ENCODE measurements around the gene C1orf198. TPM values are rescaled to one million over a fixed set of nuclear protein-coding genes. Genes with fewer than 3 reads are reported as not detected.

Gene C1orf198
- total RNA-seq, 1 donor from 2014 or later: 48.5 TPM

GRCh38 chr1:230807029-230807428, 61.3 kb downstream of the C1orf198 start:
- Histone ChIP-seq H3K79me2 (ENCODE audit: low read depth) (no peaks in the 10 kb centered on the region), H4K20me1 (ENCODE audit: low read depth) (no peaks in the 10 kb centered on the region), H3K27me3 (peaks cover 13% of the 10 kb centered on the region), H3K4me3 (no peak overlapping the region), H3K4me1 (no peaks in the 10 kb centered on the region), H2AFZ (replicated peaks) (no peak overlapping the region), H3K9me3 (ENCODE audit: low read depth) (peaks cover 3% of the 10 kb centered on the region), H3K4me2 (no peak overlapping the region), H3K9ac (no peak overlapping the region), H3F3A (ENCODE audit: low read depth) (no peaks in the 10 kb centered on the region), H3K36me3 (no peaks in the 10 kb centered on the region), H3K27ac (no peak overlapping the region)
- peaks cover 7% of the 10 kb centered on the region for H3K9me3 Mint-ChIP-seq
- TF ChIP-seq EZH2phosphoT487 (IDR thresholded peaks at IDR 0.05): no peak
- TF ChIP-seq, protein P1, sequence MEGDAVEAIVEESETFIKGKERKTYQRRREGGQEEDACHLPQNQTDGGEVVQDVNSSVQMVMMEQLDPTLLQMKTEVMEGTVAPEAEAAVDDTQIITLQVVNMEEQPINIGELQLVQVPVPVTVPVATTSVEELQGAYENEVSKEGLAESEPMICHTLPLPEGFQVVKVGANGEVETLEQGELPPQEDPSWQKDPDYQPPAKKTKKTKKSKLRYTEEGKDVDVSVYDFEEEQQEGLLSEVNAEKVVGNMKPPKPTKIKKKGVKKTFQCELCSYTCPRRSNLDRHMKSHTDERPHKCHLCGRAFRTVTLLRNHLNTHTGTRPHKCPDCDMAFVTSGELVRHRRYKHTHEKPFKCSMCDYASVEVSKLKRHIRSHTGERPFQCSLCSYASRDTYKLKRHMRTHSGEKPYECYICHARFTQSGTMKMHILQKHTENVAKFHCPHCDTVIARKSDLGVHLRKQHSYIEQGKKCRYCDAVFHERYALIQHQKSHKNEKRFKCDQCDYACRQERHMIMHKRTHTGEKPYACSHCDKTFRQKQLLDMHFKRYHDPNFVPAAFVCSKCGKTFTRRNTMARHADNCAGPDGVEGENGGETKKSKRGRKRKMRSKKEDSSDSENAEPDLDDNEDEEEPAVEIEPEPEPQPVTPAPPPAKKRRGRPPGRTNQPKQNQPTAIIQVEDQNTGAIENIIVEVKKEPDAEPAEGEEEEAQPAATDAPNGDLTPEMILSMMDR (IDR thresholded peaks at IDR 0.05): no peak
- TF ChIP-seq EZH2 (IDR thresholded peaks at IDR 0.05): no peak
- no peak overlapping the region for H3K4me3 Mint-ChIP-seq
- H3K27me3 Mint-ChIP-seq (ENCODE audit: insufficient read depth, low read depth): peaks cover 4% of the 10 kb centered on the region
- peaks cover 5% of the 10 kb centered on the region for H3K4me1 Mint-ChIP-seq
- no peak overlapping the region for H3K27ac Mint-ChIP-seq
- H3K36me3 Mint-ChIP-seq: no peaks in the 10 kb centered on the region
- no peak for DNase-seq (ENCODE audit: low spot score)

GRCh38 chr1:230806552-230806951, 61.8 kb downstream of the C1orf198 start:
- no peak for TF ChIP-seq EZH2 (IDR thresholded peaks at IDR 0.05)
- TF ChIP-seq EZH2phosphoT487 (IDR thresholded peaks at IDR 0.05): no peak
- TF ChIP-seq, protein P1 (IDR thresholded peaks at IDR 0.05): no peak
- H4K20me1 ChIP-seq (ENCODE audit: low read depth): no peaks in the 10 kb centered on the region
- H3K9ac ChIP-seq: no peak overlapping the region
- H3K36me3 Mint-ChIP-seq: no peaks in the 10 kb centered on the region
- H3K27ac Mint-ChIP-seq: no peak overlapping the region
- no peak overlapping the region for H3K4me2 ChIP-seq
- H3K4me1 Mint-ChIP-seq: peaks cover 5% of the 10 kb centered on the region
- no peaks in the 10 kb centered on the region for H3F3A ChIP-seq (ENCODE audit: low read depth)
- H3K4me3 ChIP-seq: no peak overlapping the region
- no peak overlapping the region for H2AFZ ChIP-seq (replicated peaks)
- no peaks in the 10 kb centered on the region for H3K36me3 ChIP-seq
- no peaks in the 10 kb centered on the region for H3K9me3 ChIP-seq (ENCODE audit: low read depth)
- DNase-seq (ENCODE audit: low spot score): no peak
- peaks cover 13% of the 10 kb centered on the region for H3K27me3 ChIP-seq
- H3K9me3 Mint-ChIP-seq: peaks cover 7% of the 10 kb centered on the region
- no peaks in the 10 kb centered on the region for H3K4me1 ChIP-seq
- H3K27ac ChIP-seq: no peak overlapping the region
- peaks cover 4% of the 10 kb centered on the region for H3K27me3 Mint-ChIP-seq (ENCODE audit: insufficient read depth, low read depth)
- no peaks in the 10 kb centered on the region for H3K79me2 ChIP-seq (ENCODE audit: low read depth)
- no peak overlapping the region for H3K4me3 Mint-ChIP-seq

DNA sequence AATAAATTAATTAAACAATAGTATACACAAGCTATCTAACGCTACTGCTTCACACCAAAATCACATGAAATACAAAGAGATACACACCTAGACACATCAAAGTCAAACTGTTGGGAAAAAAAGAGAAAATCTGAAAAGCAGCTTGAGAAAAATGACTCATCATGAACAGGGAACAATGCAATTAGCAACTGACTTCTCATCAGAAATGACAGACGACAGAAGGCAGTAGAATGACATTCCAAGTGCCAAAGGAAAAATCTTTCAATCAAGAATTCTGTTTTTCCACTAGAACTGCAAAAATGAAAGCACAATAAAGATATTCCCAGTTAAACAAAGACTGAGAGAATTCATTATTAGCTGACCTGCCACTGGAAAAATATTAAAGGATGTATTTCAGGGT, 63.9 kb downstream of the C1orf198 start:
- H2AFZ ChIP-seq (replicated peaks): no peak overlapping the region
- Mint-ChIP-seq H3K27me3 (ENCODE audit: insufficient read depth, low read depth) (peaks cover 4% of the 10 kb centered on the region), H3K27ac (no peak overlapping the region), H3K4me1 (peaks cover 1% of the 10 kb centered on the region), H3K4me3 (no peak overlapping the region), H3K36me3 (no peaks in the 10 kb centered on the region), H3K9me3 (peaks cover 4% of the 10 kb centered on the region)
- H3K79me2 ChIP-seq (ENCODE audit: low read depth): no peaks in the 10 kb centered on the region
- H3K4me2 ChIP-seq: no peak overlapping the region
- H3K27ac ChIP-seq: no peak overlapping the region
- no peaks in the 10 kb centered on the region for H3K9me3 ChIP-seq (ENCODE audit: low read depth)
- DNase-seq (ENCODE audit: low spot score): no peak
- no peak overlapping the region for H3K4me3 ChIP-seq
- H3K36me3 ChIP-seq: no peaks in the 10 kb centered on the region
- H3F3A ChIP-seq (ENCODE audit: low read depth): no peaks in the 10 kb centered on the region
- no peaks in the 10 kb centered on the region for H4K20me1 ChIP-seq (ENCODE audit: low read depth)
- peaks cover 14% of the 10 kb centered on the region for H3K27me3 ChIP-seq
- TF ChIP-seq, protein P1 (IDR thresholded peaks at IDR 0.05): no peak
- TF ChIP-seq EZH2 (IDR thresholded peaks at IDR 0.05) (no peak), EZH2phosphoT487 (IDR thresholded peaks at IDR 0.05) (no peak)
- H3K4me1 ChIP-seq: no peaks in the 10 kb centered on the region
- no peak overlapping the region for H3K9ac ChIP-seq

All from neural progenitor cell (in vitro differentiated cells).